ENCODE measurements around the gene WDR77.
A peak's percentile ranks its signal among the peaks of the same experiment; 100 is the strongest.

The WDR77 gene

GRCh38 chr1:111417755-111418154 lies 31.3 kb downstream of the WDR77 start:
- Histone ChIP-seq H3K36me3 (ENCODE audit: control insufficient read depth in 4 of 4, insufficient read depth in 4 of 4, low read length in 3 of 4) (no peaks in the 10 kb centered on the region), H3K27ac (ENCODE audit: insufficient read depth in 1 of 2, low read depth in 1 of 2, low read length in 2 of 2, poor library complexity in 1 of 2, severe bottlenecking in 2 of 2) (no peak overlapping the region), H3K4me1 (ENCODE audit: control extremely low read depth in 1 of 4, control insufficient read depth in 4 of 4, insufficient read depth in 4 of 4, low read length in 3 of 4) (no peaks in the 10 kb centered on the region), H3K27me3 (replicated peaks in 2 of 5; ENCODE audit: control insufficient read depth in 4 of 5, insufficient read depth in 5 of 5, low read length in 4 of 5) (no peaks in the 10 kb centered on the region), H3K9me3 (ENCODE audit: control extremely low read depth in 1 of 5, control insufficient read depth in 4 of 5, insufficient read depth in 2 of 5, low read depth in 1 of 5, low read length in 4 of 5) (no peaks in the 10 kb centered on the region), H3K4me3 (ENCODE audit: control insufficient read depth in 1 of 7, extremely low read depth in 1 of 7, insufficient read depth in 4 of 7, low read depth in 2 of 7, low read length in 6 of 7) (no peak overlapping the region)
- 93% methylated on average over 1 of the region's 1 CpG for WGBS (ENCODE audit: insufficient coverage)
- no peak for DNase-seq
- CTCF ChIA-PET = interaction anchor here (0.8 to 4.5 kb wide), 3 partner anchors 17 to 25 kb away, joined by 4 to 19 read pairs (median 5); no protein-coding TSS in a partner anchor
- POLR2A ChIA-PET = no interaction called here

GRCh38 chr1:111415461-111415860 lies 33.6 kb downstream of the WDR77 start:
- 100% methylated on average over 2 of the region's 3 CpGs for WGBS (ENCODE audit: insufficient coverage)
- no peak overlapping the region for H3K27ac ChIP-seq (ENCODE audit: insufficient read depth in 1 of 2, low read depth in 1 of 2, low read length in 2 of 2, poor library complexity in 1 of 2, severe bottlenecking in 2 of 2)
- no peaks in the 10 kb centered on the region for H3K36me3 ChIP-seq (ENCODE audit: control insufficient read depth in 4 of 4, insufficient read depth in 4 of 4, low read length in 3 of 4)
- H3K4me3 ChIP-seq (ENCODE audit: control insufficient read depth in 1 of 7, extremely low read depth in 1 of 7, insufficient read depth in 4 of 7, low read depth in 2 of 7, low read length in 6 of 7) = no peak overlapping the region
- no peaks in the 10 kb centered on the region for H3K4me1 ChIP-seq (ENCODE audit: control extremely low read depth in 1 of 4, control insufficient read depth in 4 of 4, insufficient read depth in 4 of 4, low read length in 3 of 4)
- CTCF ChIA-PET = interaction anchor here (4.5 kb wide), 1 partner anchor 14 kb away, joined by 19 read pairs; no protein-coding TSS in a partner anchor
- H3K27me3 ChIP-seq (replicated peaks in 2 of 5; ENCODE audit: control insufficient read depth in 4 of 5, insufficient read depth in 5 of 5, low read length in 4 of 5) = no peaks in the 10 kb centered on the region
- H3K9me3 ChIP-seq (ENCODE audit: control extremely low read depth in 1 of 5, control insufficient read depth in 4 of 5, insufficient read depth in 2 of 5, low read depth in 1 of 5, low read length in 4 of 5) = no peaks in the 10 kb centered on the region
- DNase-seq = no peak
- POLR2A ChIA-PET = no interaction called here

GRCh38 chr1:111414756-111415155 lies 34.3 kb downstream of the WDR77 start:
- no peaks in the 10 kb centered on the region for H3K4me1 ChIP-seq (ENCODE audit: control extremely low read depth in 1 of 4, control insufficient read depth in 4 of 4, insufficient read depth in 4 of 4, low read length in 3 of 4)
- no peaks in the 10 kb centered on the region for H3K27me3 ChIP-seq (replicated peaks in 2 of 5; ENCODE audit: control insufficient read depth in 4 of 5, insufficient read depth in 5 of 5, low read length in 4 of 5)
- CTCF ChIA-PET = interaction anchor here (2.7 kb wide), 1 partner anchor 14 kb away, joined by 15 read pairs; no protein-coding TSS in a partner anchor
- POLR2A ChIA-PET = no interaction called here
- no peaks in the 10 kb centered on the region for H3K9me3 ChIP-seq (ENCODE audit: control extremely low read depth in 1 of 5, control insufficient read depth in 4 of 5, insufficient read depth in 2 of 5, low read depth in 1 of 5, low read length in 4 of 5)
- H3K4me3 ChIP-seq (ENCODE audit: control insufficient read depth in 1 of 7, extremely low read depth in 1 of 7, insufficient read depth in 4 of 7, low read depth in 2 of 7, low read length in 6 of 7) = no peak overlapping the region
- DNase-seq = no peak
- no peaks in the 10 kb centered on the region for H3K36me3 ChIP-seq (ENCODE audit: control insufficient read depth in 4 of 4, insufficient read depth in 4 of 4, low read length in 3 of 4)
- no peak overlapping the region for H3K27ac ChIP-seq (ENCODE audit: insufficient read depth in 1 of 2, low read depth in 1 of 2, low read length in 2 of 2, poor library complexity in 1 of 2, severe bottlenecking in 2 of 2)
- 100% methylated on average over 2 of the region's 2 CpGs for WGBS (ENCODE audit: insufficient coverage)

- WGBS (ENCODE audit: insufficient coverage) = no CpG with 5 or more reads among the region's 2 CpGs
- H3K9me3 ChIP-seq (ENCODE audit: control extremely low read depth in 1 of 5, control insufficient read depth in 4 of 5, insufficient read depth in 2 of 5, low read depth in 1 of 5, low read length in 4 of 5) = no peaks in the 10 kb centered on the region
- no peaks in the 10 kb centered on the region for H3K27me3 ChIP-seq (replicated peaks in 2 of 5; ENCODE audit: control insufficient read depth in 4 of 5, insufficient read depth in 5 of 5, low read length in 4 of 5)
- CTCF ChIA-PET = interaction anchor here (2.7 kb wide), 1 partner anchor 13 kb away, joined by 15 read pairs; no protein-coding TSS in a partner anchor
- H3K27ac ChIP-seq (ENCODE audit: insufficient read depth in 1 of 2, low read depth in 1 of 2, low read length in 2 of 2, poor library complexity in 1 of 2, severe bottlenecking in 2 of 2) = no peak overlapping the region
- H3K36me3 ChIP-seq (ENCODE audit: control insufficient read depth in 4 of 4, insufficient read depth in 4 of 4, low read length in 3 of 4) = no peaks in the 10 kb centered on the region
- no peak for DNase-seq
- H3K4me3 ChIP-seq (ENCODE audit: control insufficient read depth in 1 of 7, extremely low read depth in 1 of 7, insufficient read depth in 4 of 7, low read depth in 2 of 7, low read length in 6 of 7) = no peak overlapping the region
- no peaks in the 10 kb centered on the region for H3K4me1 ChIP-seq (ENCODE audit: control extremely low read depth in 1 of 4, control insufficient read depth in 4 of 4, insufficient read depth in 4 of 4, low read length in 3 of 4)
- POLR2A ChIA-PET = no interaction called here
Measured at GRCh38 chr1:111412839-111413238, 36.2 kb downstream of the WDR77 start.

- no peaks in the 10 kb centered on the region for H3K27me3 ChIP-seq (replicated peaks in 2 of 5; ENCODE audit: control insufficient read depth in 4 of 5, insufficient read depth in 5 of 5, low read length in 4 of 5)
- H3K27ac ChIP-seq (ENCODE audit: insufficient read depth in 1 of 2, low read depth in 1 of 2, low read length in 2 of 2, poor library complexity in 1 of 2, severe bottlenecking in 2 of 2) = no peak overlapping the region
- no peaks in the 10 kb centered on the region for H3K9me3 ChIP-seq (ENCODE audit: control extremely low read depth in 1 of 5, control insufficient read depth in 4 of 5, insufficient read depth in 2 of 5, low read depth in 1 of 5, low read length in 4 of 5)
- H3K36me3 ChIP-seq (ENCODE audit: control insufficient read depth in 4 of 4, insufficient read depth in 4 of 4, low read length in 3 of 4) = no peaks in the 10 kb centered on the region
- no peak for DNase-seq
- H3K4me3 ChIP-seq (ENCODE audit: control insufficient read depth in 1 of 7, extremely low read depth in 1 of 7, insufficient read depth in 4 of 7, low read depth in 2 of 7, low read length in 6 of 7) = no peak overlapping the region
- peaks cover 2 to 8% (median 6%) of the 10 kb centered on the region in 4 experiments for H3K4me1 ChIP-seq (ENCODE audit: control extremely low read depth in 1 of 4, control insufficient read depth in 4 of 4, insufficient read depth in 4 of 4, low read length in 3 of 4)
- POLR2A ChIA-PET = no interaction called here
- CTCF ChIA-PET = interaction anchor here (1.2 kb wide), 1 partner anchor 190 kb away, joined by 3 read pairs; no protein-coding TSS in a partner anchor
- 86% methylated on average over 6 of the region's 6 CpGs for WGBS (ENCODE audit: insufficient coverage)
Measured at GRCh38 chr1:111407301-111407700, 41.8 kb downstream of the WDR77 start.

- H3K9me3 ChIP-seq (ENCODE audit: control extremely low read depth in 1 of 5, control insufficient read depth in 4 of 5, insufficient read depth in 2 of 5, low read depth in 1 of 5, low read length in 4 of 5) = no peaks in the 10 kb centered on the region
- POLR2A ChIA-PET = no interaction called here
- peak; percentile 36 to 88 (median 78) for DNase-seq
- no peak overlapping the region for H3K27ac ChIP-seq (ENCODE audit: insufficient read depth in 1 of 2, low read depth in 1 of 2, low read length in 2 of 2, poor library complexity in 1 of 2, severe bottlenecking in 2 of 2)
- no peak overlapping the region for H3K4me3 ChIP-seq (ENCODE audit: control insufficient read depth in 1 of 7, extremely low read depth in 1 of 7, insufficient read depth in 4 of 7, low read depth in 2 of 7, low read length in 6 of 7)
- H3K4me1 ChIP-seq (ENCODE audit: control extremely low read depth in 1 of 4, control insufficient read depth in 4 of 4, insufficient read depth in 4 of 4, low read length in 3 of 4) = peaks cover 2 to 8% (median 6%) of the 10 kb centered on the region in 4 experiments
- CTCF ChIA-PET = interaction anchor here (0.6 to 1.0 kb wide), 4 partner anchors 33 to 363 kb away, joined by 3 read pairs; no protein-coding TSS in a partner anchor
- WGBS (ENCODE audit: insufficient coverage) = 0% methylated on average over 1 of the region's 2 CpGs
- H3K27me3 ChIP-seq (replicated peaks in 2 of 5; ENCODE audit: control insufficient read depth in 4 of 5, insufficient read depth in 5 of 5, low read length in 4 of 5) = no peaks in the 10 kb centered on the region
- H3K36me3 ChIP-seq (ENCODE audit: control insufficient read depth in 4 of 4, insufficient read depth in 4 of 4, low read length in 3 of 4) = no peaks in the 10 kb centered on the region
Measured at GRCh38 chr1:111406321-111406768, 42.7 kb downstream of the WDR77 start.

GRCh38 chr1:111404588-111404987 lies 44.5 kb downstream of the WDR77 start:
- ChIA-PET CTCF (interaction anchor here (1.4 to 1.7 kb wide), 2 partner anchors 12 to 206 kb away, joined by 4 read pairs; no protein-coding TSS in a partner anchor), POLR2A (no interaction called here)
- H3K27me3 ChIP-seq (replicated peaks in 2 of 5; ENCODE audit: control insufficient read depth in 4 of 5, insufficient read depth in 5 of 5, low read length in 4 of 5) = no peaks in the 10 kb centered on the region
- H3K4me1 ChIP-seq (ENCODE audit: control extremely low read depth in 1 of 4, control insufficient read depth in 4 of 4, insufficient read depth in 4 of 4, low read length in 3 of 4) = peaks cover 2 to 8% (median 6%) of the 10 kb centered on the region in 4 experiments
- no peak overlapping the region for H3K4me3 ChIP-seq (ENCODE audit: control insufficient read depth in 1 of 7, extremely low read depth in 1 of 7, insufficient read depth in 4 of 7, low read depth in 2 of 7, low read length in 6 of 7)
- no peaks in the 10 kb centered on the region for H3K9me3 ChIP-seq (ENCODE audit: control extremely low read depth in 1 of 5, control insufficient read depth in 4 of 5, insufficient read depth in 2 of 5, low read depth in 1 of 5, low read length in 4 of 5)
- H3K27ac ChIP-seq (ENCODE audit: insufficient read depth in 1 of 2, low read depth in 1 of 2, low read length in 2 of 2, poor library complexity in 1 of 2, severe bottlenecking in 2 of 2) = no peak overlapping the region
- H3K36me3 ChIP-seq (ENCODE audit: control insufficient read depth in 4 of 4, insufficient read depth in 4 of 4, low read length in 3 of 4) = no peaks in the 10 kb centered on the region
- DNase-seq = no peak
- WGBS (ENCODE audit: insufficient coverage) = 80% methylated on average over 1 of the region's 4 CpGs
